ENCODE data around the gene ATP5F1D.

Gene ATP5F1D

DNA sequence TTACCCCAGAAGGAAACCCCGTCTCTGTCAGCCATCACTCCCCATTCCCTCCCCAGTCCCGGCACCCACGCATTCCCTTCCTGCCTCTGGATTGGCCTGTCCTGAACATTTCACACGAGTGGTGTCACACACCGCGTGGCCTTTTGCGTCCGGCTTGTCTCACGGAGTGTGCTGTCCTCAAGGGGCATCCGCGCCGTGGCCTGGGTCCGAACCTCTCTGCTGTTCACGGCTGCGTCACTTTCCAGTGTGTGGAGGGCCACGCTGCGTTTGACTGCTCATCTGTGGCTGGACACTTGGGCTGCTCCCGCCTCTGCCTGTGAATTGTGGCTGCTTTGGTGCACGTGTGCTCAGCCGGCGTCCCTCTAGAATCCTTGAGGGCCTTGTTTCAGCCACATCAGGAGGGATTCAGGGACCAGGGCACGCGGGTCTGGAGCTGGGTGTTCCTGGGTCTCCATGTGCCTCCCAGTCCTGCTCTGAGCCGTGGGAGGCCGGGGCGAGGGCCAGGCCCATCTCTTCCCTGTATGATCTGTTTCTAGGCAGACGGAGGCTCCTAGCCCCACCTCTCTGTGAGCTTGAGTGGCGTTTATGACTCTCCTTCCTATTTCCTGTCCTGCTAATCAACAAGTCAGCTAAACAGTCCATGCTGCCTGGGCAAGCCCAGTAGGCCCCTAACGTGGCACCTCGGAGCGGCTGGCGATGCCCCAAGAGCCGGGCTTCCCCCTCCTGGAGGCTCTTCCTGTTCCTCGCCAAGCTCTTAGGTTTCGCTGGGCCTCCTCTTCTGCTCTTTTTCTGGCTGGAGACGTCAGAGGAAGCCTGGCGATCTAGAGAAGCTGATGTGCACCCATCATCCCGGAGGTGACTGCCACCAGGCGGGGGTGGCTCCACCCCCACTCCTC lies 27.9 kb upstream of the ATP5F1D start:
- Histone ChIP-seq H3K4me1 (ENCODE audit: control insufficient read depth, insufficient read depth, low read length, unreplicated experiment) (peaks cover 5% of the 10 kb centered on the region), H3K4me3 (ENCODE audit: low read depth, low read length) (no peak overlapping the region), H3K27ac (ENCODE audit: low read depth, low read length) (no peak overlapping the region), H3K36me3 (ENCODE audit: insufficient read depth, low read length) (no peaks in the 10 kb centered on the region), H2AFZ (ENCODE audit: low read length, unreplicated experiment) (no peak overlapping the region), H3K27me3 (ENCODE audit: insufficient read depth, low read length) (no peaks in the 10 kb centered on the region), H3K79me2 (ENCODE audit: control insufficient read depth, insufficient read depth, low read length, unreplicated experiment) (peaks cover 44% of the 10 kb centered on the region)

DNA sequence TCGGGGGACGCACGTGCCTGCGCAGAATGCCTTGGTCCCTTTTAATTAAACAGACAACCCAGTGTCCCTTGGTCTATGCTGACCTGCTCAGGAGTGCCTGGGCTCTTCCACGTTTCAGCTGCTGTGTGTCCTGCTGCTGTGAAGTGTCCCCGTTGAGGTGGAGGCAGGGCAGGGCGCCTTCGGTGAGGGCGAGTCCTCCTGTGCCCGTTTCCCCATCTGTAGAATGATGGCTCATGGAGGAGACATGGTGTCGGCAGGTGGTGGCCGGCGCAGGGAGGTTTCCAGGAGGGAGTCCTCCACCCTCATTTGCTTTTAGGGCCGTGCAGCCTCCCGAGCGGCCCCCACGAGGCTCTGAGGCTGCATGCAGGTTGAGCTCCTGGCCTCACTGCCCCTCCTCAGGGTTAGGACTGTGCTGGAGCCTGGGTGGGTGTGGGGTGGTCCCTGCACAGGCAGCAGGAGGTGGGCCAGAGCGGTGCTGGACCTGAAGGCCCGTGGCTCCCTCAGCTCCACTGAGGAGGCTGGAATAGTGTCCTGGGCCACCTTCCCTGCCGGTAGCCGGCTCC lies 27.2 kb upstream of the ATP5F1D start:
- Histone ChIP-seq H3K79me2 (ENCODE audit: control insufficient read depth, insufficient read depth, low read length, unreplicated experiment) (peaks cover 40% of the 10 kb centered on the region), H3K27me3 (ENCODE audit: insufficient read depth, low read length) (no peaks in the 10 kb centered on the region), H3K36me3 (ENCODE audit: insufficient read depth, low read length) (no peaks in the 10 kb centered on the region), H3K27ac (ENCODE audit: low read depth, low read length) (no peak overlapping the region), H3K4me3 (ENCODE audit: low read depth, low read length) (no peak overlapping the region), H2AFZ (ENCODE audit: low read length, unreplicated experiment) (no peak overlapping the region), H3K4me1 (ENCODE audit: control insufficient read depth, insufficient read depth, low read length, unreplicated experiment) (peaks cover 5% of the 10 kb centered on the region)

DNA sequence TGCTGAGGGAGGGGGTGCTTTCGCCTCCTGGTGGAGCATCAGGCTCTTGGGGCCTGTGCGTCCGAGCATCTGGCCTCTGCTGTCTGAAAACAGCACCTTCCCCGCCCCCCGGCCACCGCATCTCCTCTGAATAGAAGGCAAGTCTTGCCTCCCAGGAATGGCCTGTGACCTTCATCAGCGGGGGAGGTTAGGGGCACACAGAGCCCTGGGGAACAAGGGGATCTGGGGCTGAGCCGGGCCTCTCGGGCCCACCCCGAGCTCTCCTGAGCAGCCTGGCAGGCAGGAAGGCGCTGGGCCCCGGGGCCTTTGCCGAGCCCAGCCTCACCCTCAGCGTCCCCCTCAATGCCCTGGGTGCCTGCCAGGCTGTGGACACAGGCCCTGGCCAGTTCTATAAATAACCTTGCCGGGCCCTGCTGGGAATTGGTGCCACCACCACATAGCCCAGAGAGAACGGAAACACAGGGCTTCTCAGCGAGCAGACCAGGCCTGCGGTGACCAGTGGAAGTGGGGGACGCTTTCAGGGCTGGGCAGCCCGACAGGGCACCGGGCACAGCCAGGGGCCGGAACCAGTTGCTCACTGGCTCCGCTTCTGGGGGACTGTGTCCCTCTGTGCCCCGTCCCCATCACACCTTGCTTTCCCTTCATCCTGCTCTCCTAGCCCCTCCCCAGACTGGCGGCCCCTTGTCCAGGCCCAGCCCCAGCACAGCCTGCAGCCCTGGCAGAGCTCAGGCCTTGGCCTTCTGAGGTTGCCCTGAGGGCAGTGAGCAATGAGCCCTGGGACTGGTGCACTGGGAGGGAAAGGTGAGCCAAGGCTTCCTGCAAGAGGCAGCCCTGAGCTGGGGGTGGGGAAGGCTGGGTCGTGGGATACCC lies 26.5 kb upstream of the ATP5F1D start:
- Histone ChIP-seq H2AFZ (ENCODE audit: low read length, unreplicated experiment) (no peak overlapping the region), H3K36me3 (ENCODE audit: insufficient read depth, low read length) (no peaks in the 10 kb centered on the region), H3K79me2 (ENCODE audit: control insufficient read depth, insufficient read depth, low read length, unreplicated experiment) (peaks cover 33% of the 10 kb centered on the region), H3K4me3 (ENCODE audit: low read depth, low read length) (no peak overlapping the region), H3K4me1 (ENCODE audit: control insufficient read depth, insufficient read depth, low read length, unreplicated experiment) (peaks cover 5% of the 10 kb centered on the region), H3K27ac (ENCODE audit: low read depth, low read length) (no peak overlapping the region), H3K27me3 (ENCODE audit: insufficient read depth, low read length) (no peaks in the 10 kb centered on the region)

DNA sequence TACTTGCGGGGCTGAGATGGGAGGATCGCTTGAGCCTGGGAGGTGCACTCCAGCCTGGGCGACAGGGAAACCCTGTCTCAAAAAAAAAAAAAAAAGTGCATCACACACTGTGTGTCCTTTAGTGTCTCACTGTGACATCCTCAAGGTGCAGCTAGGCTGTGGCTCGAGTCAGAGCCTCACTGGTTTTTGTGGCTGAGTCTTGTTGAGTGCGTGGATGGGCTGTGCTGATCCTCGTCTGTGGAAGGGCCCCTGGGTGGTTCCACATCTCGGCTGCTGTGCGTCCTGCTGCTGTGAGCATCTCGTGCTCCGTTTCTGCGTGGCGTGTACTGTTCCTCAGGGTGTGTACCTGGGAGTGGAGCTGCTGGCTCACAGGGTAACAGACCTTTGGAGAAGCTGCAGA lies 24.8 kb upstream of the ATP5F1D start:
- H2AFZ ChIP-seq (ENCODE audit: low read length, unreplicated experiment): no peak overlapping the region
- H3K4me1 ChIP-seq (ENCODE audit: control insufficient read depth, insufficient read depth, low read length, unreplicated experiment): peaks cover 5% of the 10 kb centered on the region
- H3K79me2 ChIP-seq (ENCODE audit: control insufficient read depth, insufficient read depth, low read length, unreplicated experiment): peaks cover 25% of the 10 kb centered on the region
- no peaks in the 10 kb centered on the region for H3K27me3 ChIP-seq (ENCODE audit: insufficient read depth, low read length)
- no peak overlapping the region for H3K4me3 ChIP-seq (ENCODE audit: low read depth, low read length)
- H3K27ac ChIP-seq (ENCODE audit: low read depth, low read length): no peak overlapping the region
- no peaks in the 10 kb centered on the region for H3K36me3 ChIP-seq (ENCODE audit: insufficient read depth, low read length)

DNA sequence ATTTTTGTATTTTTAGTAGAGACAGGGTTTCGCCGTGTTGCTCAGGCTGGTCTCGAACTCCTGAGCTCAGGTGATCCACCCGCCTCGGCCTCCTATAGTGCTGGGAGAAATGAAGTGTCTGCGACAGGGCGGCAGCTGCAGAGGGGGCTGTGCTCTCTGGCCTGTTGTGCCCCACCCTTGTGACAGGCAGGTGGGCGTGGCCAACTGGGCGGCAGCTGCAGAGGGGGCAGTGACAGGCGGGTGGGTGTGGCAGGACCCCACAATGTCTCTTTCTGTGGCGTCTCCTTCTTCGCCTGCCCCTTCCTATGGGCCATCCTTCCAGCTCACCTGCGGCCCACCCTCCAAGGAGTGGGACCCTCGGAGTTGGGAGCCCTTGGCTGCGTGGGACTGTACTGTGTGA lies 24.2 kb upstream of the ATP5F1D start:
- Histone ChIP-seq H3K4me3 (ENCODE audit: low read depth, low read length) (no peak overlapping the region), H2AFZ (ENCODE audit: low read length, unreplicated experiment) (no peak overlapping the region), H3K27me3 (ENCODE audit: insufficient read depth, low read length) (no peaks in the 10 kb centered on the region), H3K4me1 (ENCODE audit: control insufficient read depth, insufficient read depth, low read length, unreplicated experiment) (peaks cover 5% of the 10 kb centered on the region), H3K79me2 (ENCODE audit: control insufficient read depth, insufficient read depth, low read length, unreplicated experiment) (peaks cover 22% of the 10 kb centered on the region), H3K36me3 (ENCODE audit: insufficient read depth, low read length) (no peaks in the 10 kb centered on the region), H3K27ac (ENCODE audit: low read depth, low read length) (no peak overlapping the region)

DNA sequence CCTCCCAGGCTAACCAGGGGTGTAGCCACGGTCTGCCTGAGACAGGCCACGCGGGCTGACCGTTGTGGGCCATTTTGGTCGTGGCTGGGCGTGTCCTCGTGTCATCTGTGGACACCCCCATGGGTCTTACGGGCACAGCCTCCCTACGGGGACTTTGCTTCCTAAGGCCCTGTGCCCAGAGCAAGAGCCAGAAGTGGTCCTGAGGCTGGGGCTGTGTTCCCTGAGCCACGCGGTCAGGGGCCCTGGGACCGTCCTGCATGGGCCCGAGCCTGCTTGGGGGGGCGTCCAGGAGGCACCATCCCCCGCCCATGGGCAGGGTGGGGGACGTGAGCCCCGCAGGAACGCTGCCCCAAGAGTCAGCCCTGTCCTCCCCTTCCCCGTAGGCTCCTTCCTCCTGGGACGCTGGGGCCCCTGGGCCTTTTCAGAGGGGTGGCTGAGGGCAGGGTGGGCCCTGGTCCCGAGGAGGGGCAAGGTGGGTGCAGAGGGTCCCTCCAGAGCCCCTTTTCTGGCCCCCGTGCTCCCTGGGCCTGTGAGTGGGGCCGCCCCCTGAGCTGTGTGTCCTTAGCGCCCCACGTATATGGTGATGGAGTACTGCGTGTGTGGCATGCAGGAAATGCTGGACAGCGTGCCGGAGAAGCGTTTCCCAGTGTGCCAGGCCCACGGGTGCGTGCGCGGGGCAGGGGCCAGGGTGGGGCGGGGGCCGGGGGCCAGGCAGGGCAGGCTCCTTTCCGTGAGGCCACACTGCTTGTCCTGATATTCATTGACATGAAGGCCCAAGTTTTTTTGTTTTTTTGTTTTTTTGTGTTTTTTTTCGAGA lies 22.6 kb upstream of the ATP5F1D start:
- Histone ChIP-seq H3K4me1 (ENCODE audit: control insufficient read depth, insufficient read depth, low read length, unreplicated experiment) (peaks cover 4% of the 10 kb centered on the region), H3K4me3 (ENCODE audit: low read depth, low read length) (no peak overlapping the region), H3K27ac (ENCODE audit: low read depth, low read length) (no peak overlapping the region), H3K79me2 (ENCODE audit: control insufficient read depth, insufficient read depth, low read length, unreplicated experiment) (peaks cover 18% of the 10 kb centered on the region), H3K36me3 (ENCODE audit: insufficient read depth, low read length) (no peaks in the 10 kb centered on the region), H2AFZ (ENCODE audit: low read length, unreplicated experiment) (no peak overlapping the region), H3K27me3 (ENCODE audit: insufficient read depth, low read length) (no peaks in the 10 kb centered on the region)

DNA sequence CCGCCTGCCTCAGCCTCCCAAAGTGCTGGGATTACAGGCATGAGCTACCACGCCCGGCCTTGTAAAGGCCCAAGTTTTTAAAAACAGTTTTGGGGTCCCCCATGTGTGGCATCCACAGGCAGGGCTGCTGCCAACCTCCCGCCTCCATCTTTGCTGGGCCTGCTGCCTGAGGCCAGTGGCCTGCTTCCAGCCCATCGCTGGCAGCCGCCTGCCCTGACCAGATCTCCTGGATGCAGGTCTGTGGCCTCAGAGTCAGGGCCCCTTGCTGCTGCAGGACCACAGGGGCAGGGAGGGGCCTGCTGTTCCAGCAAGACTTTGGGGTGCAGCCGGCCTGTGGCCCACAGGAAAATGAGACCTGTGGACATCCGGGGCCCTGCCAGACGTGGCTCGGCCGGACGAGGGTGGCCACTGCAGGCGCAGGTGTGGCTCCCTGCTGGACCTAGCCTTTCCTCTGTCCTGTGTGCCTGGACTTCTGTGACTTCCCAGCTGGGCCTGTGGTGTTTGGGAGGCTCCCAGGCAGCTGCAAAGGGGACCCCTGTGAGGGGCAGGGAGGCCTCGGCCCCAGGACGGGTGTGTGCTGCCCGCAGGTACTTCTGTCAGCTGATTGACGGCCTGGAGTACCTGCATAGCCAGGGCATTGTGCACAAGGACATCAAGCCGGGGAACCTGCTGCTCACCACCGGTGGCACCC lies 21.6 kb upstream of the ATP5F1D start:
- Histone ChIP-seq H3K4me3 (ENCODE audit: low read depth, low read length) (no peak overlapping the region), H3K79me2 (ENCODE audit: control insufficient read depth, insufficient read depth, low read length, unreplicated experiment) (peaks cover 10% of the 10 kb centered on the region), H3K36me3 (ENCODE audit: insufficient read depth, low read length) (no peaks in the 10 kb centered on the region), H3K27ac (ENCODE audit: low read depth, low read length) (no peak overlapping the region), H2AFZ (ENCODE audit: low read length, unreplicated experiment) (no peak overlapping the region), H3K4me1 (ENCODE audit: control insufficient read depth, insufficient read depth, low read length, unreplicated experiment) (peaks cover 2% of the 10 kb centered on the region), H3K27me3 (ENCODE audit: insufficient read depth, low read length) (no peaks in the 10 kb centered on the region)

DNA sequence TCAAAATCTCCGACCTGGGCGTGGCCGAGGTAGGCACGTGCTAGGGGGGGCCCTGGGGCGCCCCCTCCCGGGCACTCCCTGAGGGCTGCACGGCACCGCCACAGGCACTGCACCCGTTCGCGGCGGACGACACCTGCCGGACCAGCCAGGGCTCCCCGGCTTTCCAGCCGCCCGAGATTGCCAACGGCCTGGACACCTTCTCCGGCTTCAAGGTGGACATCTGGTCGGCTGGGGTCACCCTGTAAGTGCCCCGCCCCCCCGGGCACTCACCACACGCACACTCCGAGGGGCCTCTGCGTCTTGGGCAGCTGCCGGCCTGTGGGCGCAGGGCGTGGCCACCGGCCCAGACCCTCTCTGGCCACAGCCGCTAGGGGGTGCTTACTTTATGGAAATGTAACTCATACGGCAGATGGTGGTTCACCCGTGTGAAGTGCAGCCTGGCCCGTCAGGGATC lies 21.0 kb upstream of the ATP5F1D start:
- H3K4me1 ChIP-seq (ENCODE audit: control insufficient read depth, insufficient read depth, low read length, unreplicated experiment): peaks cover 2% of the 10 kb centered on the region
- H3K4me3 ChIP-seq (ENCODE audit: low read depth, low read length): no peak overlapping the region

DNA sequence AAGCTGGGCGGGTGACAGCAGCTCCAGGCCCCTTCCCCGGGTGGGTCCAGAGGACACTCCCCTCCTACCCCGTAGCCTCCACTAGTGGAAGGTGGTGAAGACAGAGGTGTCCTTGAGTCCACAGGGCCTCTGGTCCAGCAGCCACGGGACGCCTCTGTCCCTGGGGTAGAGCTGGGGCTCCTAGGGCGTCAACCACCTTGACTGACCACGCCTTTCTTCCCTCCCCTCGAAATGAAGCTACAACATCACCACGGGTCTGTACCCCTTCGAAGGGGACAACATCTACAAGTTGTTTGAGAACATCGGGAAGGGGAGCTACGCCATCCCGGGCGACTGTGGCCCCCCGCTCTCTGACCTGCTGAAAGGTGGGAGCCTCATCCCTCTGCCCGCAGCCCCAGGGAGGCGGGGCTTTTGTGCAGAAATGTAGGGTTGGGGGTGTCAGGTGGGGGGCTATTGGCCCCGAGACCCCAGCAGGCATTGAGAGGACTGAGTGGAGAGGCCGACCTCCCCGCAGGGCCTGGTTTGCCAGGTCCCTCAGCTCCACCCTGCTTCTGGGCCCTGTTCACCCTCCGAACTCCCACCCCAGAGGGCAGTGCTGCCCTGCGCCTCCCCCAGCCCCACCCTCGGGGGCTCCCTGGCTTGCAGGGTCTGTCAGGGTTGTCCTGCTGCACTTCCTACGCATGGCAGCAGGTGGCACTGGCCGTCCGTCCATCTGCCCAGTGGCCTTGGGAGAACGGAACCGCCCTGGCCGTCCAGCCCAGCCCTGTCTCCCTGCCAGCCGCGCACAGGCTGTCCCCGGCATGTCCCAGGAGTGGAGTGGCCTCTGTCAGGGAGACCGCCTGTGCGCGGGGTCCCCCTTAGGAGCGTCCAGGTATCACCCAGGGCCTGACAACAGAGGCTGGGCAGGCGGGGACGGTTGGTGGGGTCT lies 20.3 kb upstream of the ATP5F1D start:
- H3K4me1 ChIP-seq (ENCODE audit: control insufficient read depth, insufficient read depth, low read length, unreplicated experiment): no peaks in the 10 kb centered on the region
- no peak overlapping the region for H3K4me3 ChIP-seq (ENCODE audit: low read depth, low read length)
- H3K27me3 ChIP-seq (ENCODE audit: insufficient read depth, low read length): no peaks in the 10 kb centered on the region
- H3K27ac ChIP-seq (ENCODE audit: low read depth, low read length): no peak overlapping the region
- H3K79me2 ChIP-seq (ENCODE audit: control insufficient read depth, insufficient read depth, low read length, unreplicated experiment): peaks cover 7% of the 10 kb centered on the region
- H3K36me3 ChIP-seq (ENCODE audit: insufficient read depth, low read length): no peaks in the 10 kb centered on the region
- H2AFZ ChIP-seq (ENCODE audit: low read length, unreplicated experiment): no peak overlapping the region

More for the DNA sequence above, 21.0 kb upstream of the ATP5F1D start:
- Histone ChIP-seq H3K27me3 (ENCODE audit: insufficient read depth, low read length) (no peaks in the 10 kb centered on the region), H2AFZ (ENCODE audit: low read length, unreplicated experiment) (no peak overlapping the region), H3K36me3 (ENCODE audit: insufficient read depth, low read length) (no peaks in the 10 kb centered on the region), H3K27ac (ENCODE audit: low read depth, low read length) (no peak overlapping the region), H3K79me2 (ENCODE audit: control insufficient read depth, insufficient read depth, low read length, unreplicated experiment) (peaks cover 7% of the 10 kb centered on the region)
